Activated CD8-positive, alpha-beta T cell treated with anti-CD3 and anti-CD28 coated beads for 36 hours (primary cell): ENCODE data around the gene DTNA. TPM values are rescaled to one million over a fixed set of nuclear protein-coding genes. Genes with fewer than 3 reads are reported as not detected.

Experiments
- ATAC-seq: fragments of 200-7000 bp; cut with Tn5 transposase; one replicate; pipeline ENCODE4 v1.10.0; 2021; ENCODE audit warnings: mild to moderate bottlenecking, moderate library complexity
- CTCF ChIA-PET: fragments of 350-600 bp; sonication (Branson Sonifier 250); formaldehyde crosslinking; loops from one replicate; lab custom pipeline; 2021; ENCODE audit warnings: antibody characterized with exemption; lab: Charles Lee
- POLR2A ChIA-PET: fragments of 350-600 bp; sonication (Branson Sonifier 250); formaldehyde crosslinking; loops from one replicate; lab custom pipeline; 2021; ENCODE audit warnings: antibody characterized with exemption; lab: Charles Lee
- DNase-seq: peaks from one replicate; pipeline ENCODE4 v3.0.0-alpha.2; 2020
- H3K27ac Mint-ChIP-seq: one replicate; pipeline ENCODE4 v1.8.0; 2021; ENCODE audit warnings: mild to moderate bottlenecking, mixed read lengths
- H3K27me3 Mint-ChIP-seq: one replicate; pipeline ENCODE4 v1.8.0; 2021; ENCODE audit warnings: mixed read lengths
- H3K36me3 Mint-ChIP-seq: one replicate; pipeline ENCODE4 v1.8.0; 2021; ENCODE audit warnings: low read depth, mixed read lengths
- H3K4me1 Mint-ChIP-seq: one replicate; pipeline ENCODE4 v1.8.0; 2021; ENCODE audit warnings: low read depth, mixed read lengths
- H3K4me3 Mint-ChIP-seq: one replicate; pipeline ENCODE4 v1.8.0; 2021; ENCODE audit warnings: mild to moderate bottlenecking, moderate library complexity, mixed read lengths
- H3K9me3 Mint-ChIP-seq: one replicate; pipeline ENCODE4 v1.8.0; 2021; ENCODE audit warnings: mixed read lengths
- intact Hi-C: fragments of 100-400 bp; cut with micrococcal nuclease; formaldehyde crosslinking; loops from one replicate; pipeline ENCODE4 v1.10.0; 2022
- total RNA-seq, 2 experiments: library from RNA; stranded (reverse); gene quantifications; one replicate each; pipeline ENCODE4 v1.2.3, GENCODE V29; 2021
- TF ChIP-seq, protein P1 (sequence below): fragments of 200-600 bp; IDR thresholded peaks from one replicate; pipeline ENCODE4 v1.8.0; 2022; ENCODE audit warnings: antibody characterized with exemption, mild to moderate bottlenecking

The DTNA gene
- total RNA-seq, 2 experiments from 2014 or later = 0.40 to 0.41 TPM

DNA sequence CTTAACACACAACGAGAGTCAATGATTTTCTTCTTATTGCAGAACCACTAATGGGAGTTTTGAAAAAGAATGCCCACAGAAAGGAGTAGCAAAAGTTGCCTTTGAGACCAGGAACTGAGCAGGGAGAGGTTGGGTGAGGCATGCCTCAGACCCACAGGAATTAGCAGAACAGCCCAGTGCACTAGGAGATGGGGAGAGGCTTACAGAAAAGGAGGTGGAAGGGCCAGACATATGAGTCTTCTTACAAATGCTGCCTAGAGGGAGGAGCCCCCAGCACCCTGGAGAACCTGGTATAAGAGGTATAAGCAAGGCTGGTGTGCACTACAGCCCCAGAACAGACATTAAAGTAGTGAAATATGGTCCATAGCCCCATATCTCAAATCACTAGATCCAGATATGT, 162.0 kb downstream of the DTNA start:
- ChIA-PET POLR2A (no interaction called here), CTCF (no interaction called here)
- Mint-ChIP-seq H3K4me3 (no peak overlapping the region), H3K4me1 (peaks cover 12% of the 10 kb centered on the region), H3K27ac (no peak overlapping the region), H3K27me3 (peaks cover 3% of the 10 kb centered on the region), H3K9me3 (no peaks in the 10 kb centered on the region), H3K36me3 (no peaks in the 10 kb centered on the region)
- intact Hi-C loops = no loop called here
- no peak for DNase-seq
- TF ChIP-seq, protein P1, sequence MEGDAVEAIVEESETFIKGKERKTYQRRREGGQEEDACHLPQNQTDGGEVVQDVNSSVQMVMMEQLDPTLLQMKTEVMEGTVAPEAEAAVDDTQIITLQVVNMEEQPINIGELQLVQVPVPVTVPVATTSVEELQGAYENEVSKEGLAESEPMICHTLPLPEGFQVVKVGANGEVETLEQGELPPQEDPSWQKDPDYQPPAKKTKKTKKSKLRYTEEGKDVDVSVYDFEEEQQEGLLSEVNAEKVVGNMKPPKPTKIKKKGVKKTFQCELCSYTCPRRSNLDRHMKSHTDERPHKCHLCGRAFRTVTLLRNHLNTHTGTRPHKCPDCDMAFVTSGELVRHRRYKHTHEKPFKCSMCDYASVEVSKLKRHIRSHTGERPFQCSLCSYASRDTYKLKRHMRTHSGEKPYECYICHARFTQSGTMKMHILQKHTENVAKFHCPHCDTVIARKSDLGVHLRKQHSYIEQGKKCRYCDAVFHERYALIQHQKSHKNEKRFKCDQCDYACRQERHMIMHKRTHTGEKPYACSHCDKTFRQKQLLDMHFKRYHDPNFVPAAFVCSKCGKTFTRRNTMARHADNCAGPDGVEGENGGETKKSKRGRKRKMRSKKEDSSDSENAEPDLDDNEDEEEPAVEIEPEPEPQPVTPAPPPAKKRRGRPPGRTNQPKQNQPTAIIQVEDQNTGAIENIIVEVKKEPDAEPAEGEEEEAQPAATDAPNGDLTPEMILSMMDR = no peak
- ATAC-seq = no peak

DNA sequence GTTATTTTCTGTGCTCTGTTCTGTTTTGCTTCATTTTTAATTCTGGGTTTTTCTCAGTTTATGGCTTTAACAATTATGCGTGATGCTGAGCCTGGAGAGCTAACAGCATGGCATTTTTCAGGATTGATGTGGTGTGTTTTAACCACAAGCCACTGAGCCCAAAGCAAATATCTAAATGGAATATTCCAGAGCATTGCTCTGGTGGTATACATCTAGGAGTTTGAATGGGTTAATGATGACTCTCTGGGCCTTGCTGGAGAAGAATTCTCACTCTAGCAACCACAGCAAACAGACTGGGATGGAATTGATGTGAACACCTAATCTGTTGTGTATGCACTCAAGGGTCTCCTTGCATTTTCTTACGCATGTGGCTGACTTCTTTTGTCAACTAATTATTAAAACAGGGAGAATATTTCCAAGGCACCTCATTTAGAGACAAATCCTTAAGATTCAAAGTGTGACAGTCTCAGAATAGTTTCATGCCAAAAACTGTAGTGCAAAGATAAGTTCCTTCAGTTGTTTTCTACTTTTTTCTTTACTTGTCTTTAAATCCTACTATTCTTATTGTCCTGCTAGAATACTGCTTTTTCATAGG, 164.0 kb downstream of the DTNA start:
- TF ChIP-seq, protein P1 = no peak

DNA sequence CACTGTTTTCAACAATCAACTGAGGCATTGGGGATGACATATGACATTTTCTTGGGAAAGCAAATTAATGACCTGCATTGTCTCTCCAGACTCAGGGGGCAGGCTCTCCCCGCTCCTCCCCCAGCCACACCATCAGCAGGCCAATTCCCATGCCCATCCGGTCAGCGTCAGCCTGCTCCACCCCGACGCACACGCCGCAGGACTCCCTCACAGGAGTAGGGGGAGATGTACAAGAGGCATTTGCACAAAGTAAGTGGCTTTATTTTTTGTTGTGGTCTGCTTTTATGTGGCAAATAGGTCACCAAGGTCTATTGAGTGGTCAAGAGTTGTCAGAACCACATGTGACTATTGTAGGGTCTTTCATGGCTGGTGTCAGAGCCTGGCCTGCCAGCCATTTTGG, 165.1 kb downstream of the DTNA start:
- intact Hi-C loops = no loop called here
- DNase-seq = no peak
- CTCF ChIA-PET = no interaction called here
- H3K27ac Mint-ChIP-seq = no peak overlapping the region
- POLR2A ChIA-PET = no interaction called here
- no peak for ATAC-seq
- H3K36me3 Mint-ChIP-seq = no peaks in the 10 kb centered on the region
- H3K27me3 Mint-ChIP-seq = peaks cover 3% of the 10 kb centered on the region
- peaks cover 8% of the 10 kb centered on the region for H3K4me1 Mint-ChIP-seq
- TF ChIP-seq, protein P1 = no peak
- no peaks in the 10 kb centered on the region for H3K9me3 Mint-ChIP-seq
- no peak overlapping the region for H3K4me3 Mint-ChIP-seq

More for the DNA sequence above, 164.0 kb downstream of the DTNA start:
- Mint-ChIP-seq H3K9me3 (no peaks in the 10 kb centered on the region), H3K4me3 (no peak overlapping the region), H3K4me1 (peaks cover 8% of the 10 kb centered on the region), H3K27ac (no peak overlapping the region), H3K36me3 (no peaks in the 10 kb centered on the region), H3K27me3 (peaks cover 3% of the 10 kb centered on the region)
- ChIA-PET CTCF (no interaction called here), POLR2A (no interaction called here)
- intact Hi-C loops = no loop called here
- ATAC-seq = no peak
- DNase-seq = no peak

DNA sequence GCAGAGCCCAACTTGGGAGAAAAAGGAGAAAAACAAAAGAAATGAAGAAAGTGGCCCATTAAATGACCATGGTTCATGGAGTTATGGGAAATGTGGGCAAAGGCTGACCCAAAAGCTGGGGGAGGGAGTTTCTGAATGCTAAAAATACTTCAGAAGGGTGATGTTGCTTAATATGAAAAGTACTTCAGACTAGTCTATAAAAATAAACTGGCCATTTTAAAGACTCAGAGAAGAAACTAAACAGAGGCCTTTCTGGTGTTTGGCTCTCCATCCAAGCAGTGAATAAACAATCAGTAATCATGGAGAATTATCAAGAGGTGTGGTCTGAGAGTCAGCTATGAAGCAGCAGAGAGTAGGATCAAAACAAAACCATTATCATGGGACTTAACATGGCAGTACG, 170.3 kb downstream of the DTNA start:
- CTCF ChIA-PET = interaction anchor here (1.1 to 1.8 kb wide), 3 partner anchors 13 to 126 kb away, joined by 3 to 4 read pairs (median 3); no protein-coding TSS in a partner anchor
- intact Hi-C loops = no loop called here
- peaks cover under 1% of the 10 kb centered on the region for H3K4me1 Mint-ChIP-seq

More for the DNA sequence above, 170.3 kb downstream of the DTNA start:
- no peak overlapping the region for H3K27ac Mint-ChIP-seq
- ATAC-seq (no peak), DNase-seq (no peak)
- H3K4me3 Mint-ChIP-seq = no peak overlapping the region
- POLR2A ChIA-PET = interaction anchor here (0.7 kb wide), 1 partner anchor 73 kb away, joined by 3 read pairs; no protein-coding TSS in a partner anchor
- H3K9me3 Mint-ChIP-seq = no peaks in the 10 kb centered on the region
- TF ChIP-seq, protein P1 = no peak
- H3K27me3 Mint-ChIP-seq = no peaks in the 10 kb centered on the region
- H3K36me3 Mint-ChIP-seq = no peaks in the 10 kb centered on the region
